HuH-7.5 (cell line): Measurements from ENCODE around the gene DISP2.

ENCODE experiments used
- DNase-seq: peaks from one replicate; pipeline ENCODE4 v3.0.0; 2011; ENCODE audit warnings: low spot score

Gene DISP2

GRCh38 chr15:40363611-40364010 lies 5.6 kb downstream of the DISP2 start:
- DNase-seq: no peak

GRCh38 chr15:40364251-40364650 lies 6.2 kb downstream of the DISP2 start:
- DNase-seq: no peak

- no peak for DNase-seq
Observed at GRCh38 chr15:40365016-40365415, 7.0 kb downstream of the DISP2 start.

GRCh38 chr15:40365624-40366456 lies 7.8 kb downstream of the DISP2 start:
- no peak for DNase-seq

- no peak for DNase-seq
Observed at GRCh38 chr15:40366457-40367370, 8.7 kb downstream of the DISP2 start.

GRCh38 chr15:40367371-40367685 lies 9.3 kb downstream of the DISP2 start:
- no peak for DNase-seq

GRCh38 chr15:40367686-40368611 lies 9.9 kb downstream of the DISP2 start:
- peak; percentile 89 for DNase-seq

- DNase-seq: no peak
Observed at GRCh38 chr15:40368719-40369473, 10.9 kb downstream of the DISP2 start.

- no peak for DNase-seq
Observed at GRCh38 chr15:40369474-40369869, 11.5 kb downstream of the DISP2 start.

GRCh38 chr15:40369971-40370370 lies 12.0 kb downstream of the DISP2 start:
- no peak for DNase-seq

- no peak for DNase-seq
Observed at GRCh38 chr15:40372981-40373380, 15.0 kb downstream of the DISP2 start.

- no peak for DNase-seq
Observed at GRCh38 chr15:40377606-40378005, 19.6 kb downstream of the DISP2 start.

- DNase-seq: no peak
Observed at GRCh38 chr15:40379374-40379773, 21.4 kb downstream of the DISP2 start.

GRCh38 chr15:40379853-40380252 lies 21.8 kb downstream of the DISP2 start:
- DNase-seq: no peak

GRCh38 chr15:40380636-40381035 lies 22.6 kb downstream of the DISP2 start:
- no peak for DNase-seq

- no peak for DNase-seq
Observed at GRCh38 chr15:40381818-40382529, 24.0 kb downstream of the DISP2 start.

GRCh38 chr15:40382580-40383456 lies 24.8 kb downstream of the DISP2 start, which contains the start of gene KNSTRN:
Gene KNSTRN (plus strand): TSS chr15:40382721. CDS start chr15:40382836, 115 bp downstream.
- DNase-seq: peak; percentile 80

- DNase-seq: no peak
Observed at GRCh38 chr15:40386480-40386879, 28.5 kb downstream of the DISP2 start.
